HG03139 (cell line): Measurements from ENCODE around the gene HOMER3.
"Not testable (repeated sequence)": the region's sequence is repeated elsewhere in the genome, so short reads cannot be mapped to it uniquely, and the experiment has no call there.

Experiments used
- ATAC-seq: cut with Tn5 transposase; IDR thresholded peaks from one replicate; pipeline ENCODE4 v1.9.1; 2021; ENCODE audit not compliant: unreplicated experiment

Gene HOMER3

DNA sequence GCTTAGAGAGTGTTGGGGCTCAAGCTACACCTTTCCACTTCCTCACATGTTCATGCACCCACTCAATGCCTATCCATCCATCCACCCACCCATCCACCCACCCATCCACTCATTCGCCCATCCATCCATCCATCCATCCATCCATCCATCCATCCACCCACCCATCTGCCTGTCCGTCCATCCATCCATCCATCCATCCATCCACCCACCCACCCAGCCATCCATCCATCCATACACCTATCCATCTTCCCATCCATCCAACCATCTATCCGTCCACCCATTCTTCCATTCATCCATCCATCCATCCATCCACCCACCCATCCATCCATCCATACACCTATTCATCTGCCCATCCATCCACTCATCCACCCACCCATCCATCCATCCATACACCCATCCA, 13.1 kb upstream of the HOMER3 start:
- no peak for ATAC-seq

DNA sequence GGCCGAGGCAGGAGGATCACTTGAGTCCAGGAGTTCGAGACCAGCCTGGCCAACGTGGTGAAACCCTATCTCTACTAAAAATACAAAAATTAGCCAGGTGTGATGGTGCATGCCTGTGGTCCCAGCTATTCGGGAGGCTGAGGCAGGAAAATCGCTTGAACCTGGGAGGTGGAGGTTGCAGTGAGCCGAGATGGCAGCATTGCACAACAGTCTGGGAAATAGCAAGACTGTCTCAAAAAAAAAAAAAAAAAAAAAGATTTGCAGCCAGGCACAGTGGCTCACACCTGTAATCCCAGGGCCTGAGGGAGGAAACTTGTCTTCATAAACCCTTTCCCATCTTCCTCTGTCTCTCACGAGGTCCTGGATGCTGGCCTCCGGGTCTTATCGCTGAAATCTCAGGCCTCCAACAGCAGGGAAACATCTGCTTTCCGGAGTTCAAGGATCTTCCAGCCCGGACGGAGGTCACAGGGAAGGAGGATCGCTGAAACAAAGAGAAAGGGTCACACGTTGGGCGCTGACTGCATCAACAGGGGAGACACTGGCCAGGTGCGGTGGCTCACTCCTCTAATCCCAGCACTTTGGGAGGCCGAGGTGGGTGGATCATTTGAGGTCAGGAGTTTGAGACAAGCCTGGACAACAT, 11.5 kb upstream of the HOMER3 start:
- not testable (repeated sequence) for ATAC-seq

DNA sequence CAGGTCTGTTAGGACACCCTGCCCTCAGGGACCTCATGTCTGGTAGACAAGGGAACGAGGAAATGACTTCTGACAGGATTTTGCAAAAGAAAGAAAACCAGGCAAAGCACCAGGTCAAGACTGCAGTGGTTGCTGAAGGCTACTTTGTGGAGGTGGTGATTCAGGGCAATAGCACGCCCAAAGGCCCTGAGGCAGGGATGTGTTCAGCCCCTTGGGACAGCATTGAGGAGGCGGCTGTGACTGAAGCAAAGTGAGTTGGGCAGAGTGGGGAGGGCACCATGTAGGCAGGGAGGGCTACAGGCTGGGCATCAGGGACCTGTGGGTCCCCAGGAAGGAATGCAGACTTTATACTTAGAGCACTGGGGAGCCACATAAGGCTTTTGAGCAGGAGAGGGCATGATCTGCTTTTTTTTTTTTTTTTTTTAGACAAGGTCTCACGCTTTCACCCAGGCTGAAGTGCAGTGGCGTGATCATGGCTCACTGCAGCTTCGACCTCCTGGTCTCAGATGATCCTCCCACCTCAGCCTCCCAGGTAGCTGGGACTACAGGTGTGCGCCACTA, 10.8 kb upstream of the HOMER3 start:
- no peak for ATAC-seq

DNA sequence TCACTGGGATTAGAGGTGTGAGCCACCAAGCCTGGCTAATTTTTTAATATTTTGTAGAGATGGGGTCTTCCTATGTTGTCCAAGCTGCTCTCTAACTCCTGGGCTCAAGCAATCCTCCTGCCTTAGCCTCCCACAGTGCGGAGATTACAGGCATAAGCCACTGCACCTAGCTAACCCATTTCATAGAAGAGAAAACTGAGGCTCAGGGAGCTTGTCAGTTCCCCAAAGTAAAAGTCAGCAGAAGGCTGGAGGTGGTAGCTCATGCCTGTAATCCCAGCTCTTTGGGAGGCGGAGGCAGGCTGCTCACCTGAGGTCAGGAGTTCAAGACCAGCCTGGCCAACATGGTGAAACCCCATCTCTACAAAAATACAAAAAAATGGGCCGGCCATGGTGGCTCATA, 8.8 kb upstream of the HOMER3 start:
- ATAC-seq: no peak

DNA sequence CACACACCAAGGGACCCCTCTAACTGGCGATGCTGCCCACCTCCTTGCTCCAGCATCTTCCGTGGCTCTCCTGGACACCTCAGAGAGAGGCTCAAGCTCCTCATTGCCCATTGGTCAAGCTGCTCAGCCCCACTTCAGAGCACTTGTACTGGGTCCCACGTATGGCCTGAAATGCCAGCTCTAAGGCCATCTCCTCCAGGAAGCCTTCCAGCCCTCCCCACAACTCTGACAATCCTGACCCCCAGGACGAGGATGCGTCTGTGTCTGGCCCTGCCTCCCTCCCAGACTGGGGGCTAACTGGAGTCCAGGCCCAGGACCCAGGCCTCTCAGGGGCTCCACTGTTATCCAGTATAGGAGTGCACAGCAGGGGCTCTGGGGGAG, 7.9 kb upstream of the HOMER3 start:
- ATAC-seq: no peak

DNA sequence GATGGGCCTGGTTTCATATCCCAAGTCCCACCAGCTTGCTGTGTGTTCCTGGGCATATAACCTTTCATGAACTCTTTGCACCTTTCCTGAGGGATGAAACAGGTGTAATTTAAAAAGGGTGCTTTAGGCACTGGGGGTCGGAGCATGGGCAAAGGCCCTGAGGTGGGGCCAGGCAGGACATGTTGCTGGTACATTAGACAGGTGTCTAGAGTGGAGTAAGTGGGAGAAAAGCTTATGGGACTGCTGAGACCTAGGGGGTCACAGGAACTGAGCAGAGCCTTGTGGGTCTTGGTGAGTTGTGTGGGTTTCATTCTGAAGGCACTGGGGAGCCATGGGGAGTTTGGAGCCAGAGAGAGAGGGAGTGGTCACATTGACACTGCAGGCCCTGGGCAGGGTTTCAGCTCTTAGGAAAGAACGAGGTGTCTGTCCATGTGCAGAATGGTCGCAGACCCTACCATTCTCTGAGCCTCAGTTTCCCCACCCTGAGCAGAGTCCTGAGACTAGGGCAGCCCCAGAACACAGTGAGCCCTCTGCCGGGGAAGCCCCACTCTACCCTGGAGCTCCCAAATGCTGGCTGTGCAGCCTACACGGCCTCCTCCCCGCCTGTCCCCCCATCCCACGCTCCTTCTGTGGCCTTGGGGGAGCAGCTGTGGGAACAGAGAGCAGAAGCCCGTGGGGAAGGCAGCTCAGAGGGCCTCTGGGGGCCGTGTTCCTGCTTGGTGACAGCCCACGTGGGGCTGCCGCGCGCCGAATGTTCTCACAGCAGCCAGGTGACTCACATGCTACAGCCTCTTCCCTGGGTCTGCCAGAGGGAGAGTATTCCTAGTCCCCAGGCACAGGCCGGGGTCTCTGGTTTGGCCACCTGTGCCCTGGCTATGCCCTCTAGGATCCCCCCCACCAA, 7.3 kb upstream of the HOMER3 start:
- no peak for ATAC-seq

DNA sequence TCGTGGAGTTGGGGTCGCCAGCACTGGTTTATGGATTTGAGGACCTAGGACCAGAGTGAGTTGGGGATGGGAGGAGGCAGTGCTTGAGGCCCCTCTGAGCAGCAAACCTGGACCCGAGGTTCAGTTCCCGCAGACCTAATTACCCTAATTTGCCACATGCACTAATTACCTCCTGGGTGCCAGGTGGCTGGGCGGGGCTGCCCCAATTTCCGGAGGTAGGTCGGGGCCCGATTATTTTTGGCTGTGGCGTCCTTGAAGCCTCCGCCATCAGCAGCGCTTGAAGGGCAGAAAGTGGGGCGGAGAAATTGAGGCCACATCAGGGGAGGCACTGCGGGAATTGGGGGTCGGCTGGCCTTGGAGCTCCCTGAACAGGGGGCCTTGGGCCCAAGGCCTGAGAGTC, 5.9 kb upstream of the HOMER3 start:
- no peak for ATAC-seq

DNA sequence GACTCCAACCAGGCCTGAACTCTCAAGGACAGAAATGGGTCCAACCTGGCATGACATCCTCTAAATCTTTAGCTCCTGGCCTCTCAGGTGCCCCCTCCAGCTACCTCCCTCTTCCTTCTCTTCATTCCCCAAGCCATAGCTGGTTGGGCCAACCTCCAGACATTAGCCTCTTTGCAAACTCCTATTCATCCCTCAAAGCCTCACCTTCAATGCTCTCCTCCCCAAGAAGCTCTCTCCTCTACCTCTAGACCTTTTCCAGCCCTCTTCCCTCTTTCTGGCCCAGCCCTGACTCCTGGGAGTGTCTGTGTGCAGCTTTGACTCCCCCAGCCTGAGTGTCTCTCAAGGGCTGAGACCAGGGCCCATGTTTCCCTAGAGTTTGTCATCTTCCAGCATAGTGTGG, 5.3 kb upstream of the HOMER3 start:
- no peak for ATAC-seq

DNA sequence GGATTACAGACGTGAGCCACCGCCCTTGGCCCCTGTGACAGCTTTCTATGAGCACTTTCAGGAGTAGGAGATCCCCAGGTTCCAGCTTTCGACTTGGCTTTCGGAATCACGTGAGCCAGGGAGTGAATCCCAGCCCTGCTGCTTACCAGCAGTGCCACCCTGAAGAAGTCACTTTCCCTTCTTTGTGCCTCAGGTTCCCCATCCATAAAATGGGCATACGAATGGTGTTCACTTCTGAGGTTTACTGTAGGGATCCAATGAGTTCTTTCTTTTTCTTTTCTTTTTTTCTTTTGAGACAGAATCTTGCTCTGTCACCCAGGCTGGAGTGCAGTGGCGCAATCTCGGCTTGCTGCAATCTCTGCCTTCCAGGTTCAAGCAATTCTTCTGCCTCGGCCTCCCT, 4.3 kb upstream of the HOMER3 start:
- no peak for ATAC-seq

DNA sequence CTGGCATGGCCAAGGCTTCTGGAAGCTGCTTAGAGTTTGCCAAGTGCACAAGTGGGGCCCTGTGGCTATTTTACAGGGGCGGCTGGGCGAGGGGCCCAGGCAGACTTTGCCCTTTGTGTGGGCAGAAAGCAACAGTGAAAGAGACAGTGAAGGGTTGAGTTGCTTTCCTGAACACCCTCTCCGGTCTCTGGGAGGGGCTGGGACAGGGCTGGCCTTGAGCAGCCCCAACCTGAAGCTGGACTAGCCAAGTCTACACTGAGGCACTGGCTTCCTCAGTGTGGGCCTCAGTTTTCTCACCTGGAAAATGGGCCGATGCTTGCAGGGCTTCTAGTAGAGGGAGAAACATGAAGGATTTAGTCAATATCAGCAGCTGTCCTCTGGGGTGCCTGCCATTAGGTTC, 2.4 kb upstream of the HOMER3 start:
- ATAC-seq: no peak

DNA sequence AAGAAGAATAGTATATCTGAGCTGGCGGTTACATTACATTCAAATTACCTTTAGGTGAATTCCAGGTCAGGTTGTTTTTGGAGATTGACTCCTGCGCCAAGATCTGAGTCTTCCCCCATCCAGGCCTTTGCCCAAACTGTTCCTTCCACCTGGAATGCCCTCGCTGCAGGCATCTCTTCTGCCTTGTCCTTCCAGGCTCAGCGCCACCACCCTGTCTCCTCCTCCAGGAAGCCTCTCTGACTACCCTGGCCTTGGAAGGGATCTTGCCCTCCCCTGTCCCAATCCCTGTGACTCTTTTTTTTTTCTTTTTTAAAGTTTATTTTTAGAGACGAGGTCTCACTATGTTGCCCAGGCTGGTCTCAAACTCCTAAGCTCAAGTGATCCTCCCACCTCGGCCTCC, 1.7 kb upstream of the HOMER3 start:
- ATAC-seq: no peak

DNA sequence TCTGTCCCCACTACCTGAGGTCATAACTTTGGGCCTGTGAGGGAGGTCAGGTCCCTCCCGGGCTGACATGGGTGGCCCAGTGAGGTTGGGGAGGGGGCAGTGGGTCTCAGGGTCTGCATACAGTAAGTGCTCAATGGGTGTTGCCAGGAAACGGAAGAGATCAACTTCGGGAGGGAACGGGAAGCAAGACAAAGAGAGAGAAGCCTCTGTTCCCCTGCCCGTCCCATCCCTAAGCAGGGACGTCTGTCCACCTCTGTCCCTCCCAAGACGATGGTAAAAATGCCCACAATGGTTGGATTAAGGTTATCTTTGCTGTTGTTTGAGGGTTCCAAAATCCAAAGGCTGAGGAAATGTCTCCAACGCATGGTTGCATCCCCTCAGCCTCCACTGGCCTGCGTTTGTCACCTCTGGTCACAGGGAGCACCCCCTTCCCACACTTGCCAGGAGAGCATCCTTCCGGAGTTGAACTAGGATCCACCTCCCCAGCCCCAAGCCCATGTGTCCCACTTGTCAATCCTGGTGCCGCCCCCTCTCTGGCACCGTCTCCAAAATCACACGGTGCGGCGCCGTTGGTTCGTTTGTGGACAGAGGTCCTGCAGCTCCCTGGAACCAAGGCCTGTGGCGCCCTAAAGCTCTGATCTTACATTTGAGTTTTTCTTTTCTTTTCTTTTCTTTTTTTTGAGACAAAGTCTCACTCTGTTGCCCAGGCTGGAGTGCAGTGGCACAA, 774 bp upstream of the HOMER3 start:
- ATAC-seq: no peak

DNA sequence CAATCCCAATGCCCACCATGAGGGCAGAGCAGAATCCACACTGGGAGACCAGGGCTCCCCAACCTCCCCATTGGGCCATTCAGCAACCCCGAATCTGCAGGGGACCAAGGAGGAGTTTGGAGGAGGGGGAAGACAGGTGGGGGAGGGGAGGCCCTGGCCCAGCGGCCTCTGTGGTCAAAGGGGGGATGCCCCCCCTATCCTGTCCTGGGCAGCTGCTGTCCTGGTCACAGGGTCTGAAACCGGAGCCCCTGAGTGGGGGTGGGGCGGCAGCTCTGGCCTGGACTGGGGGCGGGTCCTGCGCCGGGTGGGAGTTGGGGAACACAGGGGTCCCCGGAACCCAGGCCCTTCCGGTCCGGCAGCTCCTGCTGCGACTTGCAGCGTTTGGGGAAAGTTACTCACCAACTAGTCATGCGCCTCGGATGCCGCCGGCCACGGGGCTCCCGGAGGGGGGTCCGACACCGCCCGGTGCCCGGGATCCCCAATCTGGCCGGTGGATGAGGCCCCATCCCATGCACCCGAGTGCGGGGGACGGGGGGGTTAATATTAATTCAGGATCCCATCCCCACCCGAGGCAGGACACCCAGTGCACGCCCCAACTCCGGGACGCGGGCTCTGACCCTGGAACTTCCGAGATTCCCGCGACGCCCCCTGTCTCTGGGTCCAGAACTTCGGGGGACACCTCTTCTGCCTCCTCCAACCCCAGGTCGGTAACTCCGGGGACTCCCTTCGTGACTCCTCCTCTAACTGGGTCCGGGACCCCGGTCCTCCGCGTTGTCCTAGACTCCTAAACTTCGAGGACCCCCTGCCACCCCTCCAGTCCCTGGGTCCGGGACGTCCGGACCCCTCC, 872 bp downstream of the HOMER3 start:
- ATAC-seq: no peak

DNA sequence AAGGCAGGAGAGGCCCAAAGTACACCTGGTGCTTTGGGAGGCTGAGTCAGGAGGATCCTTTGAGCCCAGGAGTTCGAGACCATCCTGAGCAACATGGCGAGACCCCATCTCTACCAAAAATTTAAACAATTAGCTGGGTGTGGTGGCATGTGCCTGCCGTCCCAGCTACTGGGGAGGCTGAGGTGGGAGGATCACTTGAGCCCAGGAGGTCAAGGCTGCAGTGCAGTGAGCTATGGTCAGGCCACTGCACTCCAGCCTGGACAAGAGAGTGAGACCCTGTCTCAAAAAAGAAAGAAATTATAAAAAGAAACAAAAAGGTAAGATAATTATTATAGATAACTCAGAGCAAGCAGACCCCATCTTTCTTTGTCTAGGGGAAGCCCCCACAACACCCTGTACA, 1.9 kb downstream of the HOMER3 start:
- no peak for ATAC-seq

DNA sequence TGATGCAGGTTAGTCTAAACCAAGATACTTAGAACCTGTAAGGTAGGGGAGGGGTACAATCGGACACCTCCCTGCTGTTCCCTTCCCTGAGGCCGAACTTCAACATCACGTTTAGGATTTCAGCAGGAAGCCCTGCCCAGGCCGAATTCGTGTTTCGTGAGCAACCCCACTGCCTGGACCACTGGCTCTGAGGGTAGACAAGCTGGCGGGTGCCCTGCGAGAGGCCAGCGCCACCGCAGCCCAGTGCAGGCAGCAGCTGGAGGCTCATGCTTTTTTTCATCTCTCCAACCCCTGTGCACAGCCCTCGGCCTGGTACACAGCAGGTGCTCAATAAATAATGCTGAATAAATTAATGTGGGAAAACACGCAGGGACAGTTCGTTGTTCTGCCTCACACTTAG, 7.7 kb downstream of the HOMER3 start:
- no peak for ATAC-seq

DNA sequence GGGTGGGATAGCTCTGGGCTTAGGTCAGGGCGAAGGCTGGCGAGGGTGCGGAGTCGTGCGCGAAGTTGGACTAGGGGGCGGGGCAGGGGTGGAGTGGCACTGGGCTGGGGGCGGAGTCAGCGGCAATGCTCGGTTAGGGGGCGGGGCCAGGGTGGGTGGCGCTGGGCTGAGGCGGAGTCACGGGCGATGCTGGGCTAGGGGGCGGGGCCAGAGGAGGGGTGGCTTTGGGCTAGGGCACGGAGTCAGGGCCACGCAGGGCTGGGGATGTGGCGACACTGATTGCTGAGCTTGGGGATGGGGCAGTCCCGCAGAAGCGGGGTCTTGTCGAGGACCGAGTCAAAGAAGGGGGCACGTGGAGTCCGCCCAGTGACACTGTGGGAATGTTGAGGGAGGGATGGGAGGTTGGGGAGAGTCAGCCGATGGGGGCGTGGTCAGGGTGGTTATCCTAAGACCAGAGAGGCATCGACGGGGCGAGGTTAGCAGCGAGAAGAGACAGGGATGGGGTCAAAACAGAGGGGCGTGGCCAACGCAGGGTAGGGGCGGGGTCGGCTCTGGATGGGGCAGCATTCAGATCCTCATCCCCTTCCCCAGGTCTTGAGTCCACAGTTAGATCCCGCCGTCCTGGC, 8.7 kb downstream of the HOMER3 start:
- no peak for ATAC-seq

DNA sequence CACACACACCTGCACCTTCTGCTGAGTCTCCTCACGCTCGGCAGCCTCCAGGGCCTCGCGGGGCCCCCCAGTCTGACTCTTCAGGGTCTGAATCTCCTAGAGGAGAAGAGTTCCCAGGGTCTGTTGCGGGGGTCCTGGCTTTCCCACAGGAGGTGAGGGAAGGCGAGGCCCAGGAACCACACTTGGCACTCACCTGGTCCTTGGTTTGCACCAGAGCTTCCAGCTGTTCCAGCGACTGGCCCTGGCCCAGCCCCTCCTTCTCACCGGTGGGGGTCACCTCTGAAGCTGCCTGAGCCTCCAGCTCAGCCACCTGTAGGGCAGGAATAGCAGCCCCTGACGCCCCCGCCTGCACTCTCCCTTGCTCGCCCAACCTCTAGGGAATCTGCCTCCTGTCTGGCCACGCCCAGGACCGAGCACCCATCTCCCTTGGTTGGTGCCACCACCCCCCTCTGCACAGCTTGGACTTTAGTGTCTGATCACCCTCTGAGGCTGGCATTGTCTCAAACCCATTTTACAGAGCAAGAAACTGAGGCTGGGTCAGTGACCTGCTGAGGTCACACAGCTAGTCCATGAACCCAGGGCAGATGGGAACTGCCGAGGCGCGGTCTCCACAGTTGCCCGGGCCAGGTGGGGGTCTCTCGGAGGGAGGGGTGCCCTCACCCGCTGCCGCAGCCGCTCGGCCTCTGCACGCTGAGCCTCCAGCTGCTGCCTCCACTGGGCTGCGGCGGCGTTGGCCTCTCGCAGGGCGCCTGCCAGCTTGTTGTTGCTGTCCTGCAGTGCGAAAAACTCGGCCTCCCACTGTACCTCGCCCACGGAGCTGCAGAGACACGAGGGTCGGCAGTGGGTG, 9.5 kb downstream of the HOMER3 start:
- ATAC-seq: no peak

DNA sequence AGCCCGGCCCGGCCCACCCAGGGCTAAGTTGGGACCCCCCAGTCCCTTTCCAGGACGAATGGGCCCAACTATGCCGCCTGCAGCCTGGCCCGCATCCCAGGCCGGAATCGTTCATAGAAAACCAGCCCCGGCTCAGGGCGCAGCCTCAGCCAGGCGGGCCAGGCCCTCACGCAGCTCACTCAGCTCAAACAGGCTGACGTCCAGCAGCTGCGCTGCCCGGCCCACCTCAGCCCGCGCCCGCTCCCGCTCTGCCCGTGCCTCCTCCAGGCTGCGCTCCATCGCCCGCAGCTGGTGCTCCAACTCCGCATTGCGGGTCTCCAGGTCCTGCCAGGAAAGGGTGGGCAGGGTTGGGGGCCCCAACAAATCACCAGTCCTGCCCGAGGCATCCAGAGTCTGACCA, 11.7 kb downstream of the HOMER3 start:
- ATAC-seq: no peak

DNA sequence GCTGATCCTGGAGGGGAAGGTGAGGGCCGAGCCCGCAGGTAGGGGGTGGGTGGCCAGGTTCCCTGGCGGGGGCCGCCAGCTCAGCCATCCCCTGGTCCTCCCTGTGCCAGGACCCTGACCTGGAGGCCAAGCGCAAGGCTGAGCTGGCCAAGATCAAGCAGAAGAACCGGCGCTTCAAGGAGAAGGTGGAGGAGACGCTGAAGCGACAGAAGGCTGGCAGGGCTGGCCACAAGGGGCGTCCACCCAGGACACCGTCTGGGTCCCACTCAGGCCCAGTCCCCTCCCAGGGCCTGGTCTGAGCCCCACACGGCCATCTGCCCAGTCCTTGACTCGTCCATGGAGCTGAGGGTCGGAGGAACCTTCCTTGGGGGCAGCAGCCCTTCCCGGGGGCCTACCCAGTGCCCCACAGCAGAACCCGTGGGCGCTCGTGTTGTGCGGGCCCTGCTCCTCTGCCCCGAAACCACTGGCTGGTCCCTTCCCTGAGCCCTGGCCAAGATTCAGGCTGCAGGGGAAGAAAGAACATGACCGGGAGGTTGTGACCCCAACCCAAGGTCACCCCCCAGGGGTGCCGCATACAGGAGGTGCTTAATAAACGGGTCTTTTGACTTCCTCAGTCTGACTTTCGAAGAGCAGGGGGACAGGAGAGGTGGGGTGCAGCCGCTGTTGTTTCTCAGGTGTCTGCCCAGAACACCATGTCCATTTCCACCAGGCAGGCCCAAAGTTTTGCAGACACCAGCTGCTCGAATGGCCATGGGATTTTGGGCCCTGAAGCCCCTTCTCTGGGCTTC, 12.8 kb downstream of the HOMER3 start:
- ATAC-seq: no peak
